Measurements from ENCODE around the gene OSBP.

- TF ChIP-seq CTCF (IDR thresholded peaks at IDR 0.05; ENCODE audit: low read depth, low read length) (no peak), EZH2phosphoT487 (IDR thresholded peaks at IDR 0.05; ENCODE audit: low read depth) (no peak)
Observed at GRCh38 chr11:59602432-59602831, 13.1 kb downstream of the OSBP start.

Measured in OCI-LY3 (cell line).